ENCODE measurements around the gene SLC39A11. TPM values are rescaled to one million over a fixed set of nuclear protein-coding genes. Genes with fewer than 3 reads are reported as not detected.

SLC39A11 gene
- total RNA-seq, 3 donors from 2014 or later: 31.6 to 71.6 (median 51.6) TPM

GRCh38 chr17:72879877-72880276, 212.6 kb downstream of the SLC39A11 start:
- intact Hi-C loops (cut with DNase I, micrococcal nuclease): no loop called here
- ATAC-seq (no peak), DNase-seq (no peak)
- Histone ChIP-seq H3K4me3 (no peak overlapping the region), H3K36me3 (ENCODE audit: low read depth) (no peaks in the 10 kb centered on the region), H3K9me3 (peaks cover 43% of the 10 kb centered on the region), H3K4me1 (ENCODE audit: low read depth) (no peaks in the 10 kb centered on the region)
- TF ChIP-seq CTCF (IDR thresholded peaks at IDR 0.05): no peak

- H3K4me3 ChIP-seq: no peak overlapping the region
- intact Hi-C loops (cut with DNase I, micrococcal nuclease): no loop called here
- ATAC-seq (no peak), DNase-seq (no peak)
- no peaks in the 10 kb centered on the region for H3K4me1 ChIP-seq (ENCODE audit: low read depth)
- no peaks in the 10 kb centered on the region for H3K36me3 ChIP-seq (ENCODE audit: low read depth)
- H3K9me3 ChIP-seq: peaks cover 43% of the 10 kb centered on the region
- no peak for TF ChIP-seq CTCF (IDR thresholded peaks at IDR 0.05)
These were observed 213.4 kb downstream of the SLC39A11 start for GRCh38 chr17:72878975-72879660.

GRCh38 chr17:72877348-72877747, 215.1 kb downstream of the SLC39A11 start:
- Histone ChIP-seq H3K4me3 (no peak overlapping the region), H3K4me1 (ENCODE audit: low read depth) (no peaks in the 10 kb centered on the region), H3K36me3 (ENCODE audit: low read depth) (no peaks in the 10 kb centered on the region), H3K9me3 (peaks cover 43% of the 10 kb centered on the region)
- no peak for DNase-seq
- no peak for TF ChIP-seq CTCF (IDR thresholded peaks at IDR 0.05)
- ATAC-seq: no peak
- intact Hi-C loops (cut with DNase I, micrococcal nuclease): no loop called here

- H3K36me3 ChIP-seq (ENCODE audit: low read depth): no peaks in the 10 kb centered on the region
- H3K4me1 ChIP-seq (ENCODE audit: low read depth): no peaks in the 10 kb centered on the region
- H3K4me3 ChIP-seq: no peak overlapping the region
- no peak for TF ChIP-seq CTCF (IDR thresholded peaks at IDR 0.05)
- H3K9me3 ChIP-seq: peaks cover 43% of the 10 kb centered on the region
- no peak for DNase-seq
- intact Hi-C loops (cut with DNase I, micrococcal nuclease): no loop called here
- ATAC-seq: no peak
These were observed 216.1 kb downstream of the SLC39A11 start for GRCh38 chr17:72876413-72876812.

GRCh38 chr17:72875361-72875760, 217.1 kb downstream of the SLC39A11 start:
- Histone ChIP-seq H3K4me3 (no peak overlapping the region), H3K36me3 (ENCODE audit: low read depth) (no peaks in the 10 kb centered on the region), H3K4me1 (ENCODE audit: low read depth) (no peaks in the 10 kb centered on the region), H3K9me3 (peaks cover 35% of the 10 kb centered on the region)
- ATAC-seq: no peak
- TF ChIP-seq CTCF (IDR thresholded peaks at IDR 0.05): no peak
- intact Hi-C loops (cut with DNase I, micrococcal nuclease): no loop called here
- DNase-seq: no peak

- no peak for TF ChIP-seq CTCF (IDR thresholded peaks at IDR 0.05)
- H3K4me3 ChIP-seq: no peak overlapping the region
- intact Hi-C loops (cut with DNase I, micrococcal nuclease): no loop called here
- peaks cover 14% of the 10 kb centered on the region for H3K9me3 ChIP-seq
- ATAC-seq (no peak), DNase-seq (peak in 1 of 3 donors; percentile 7)
- H3K36me3 ChIP-seq (ENCODE audit: low read depth): no peaks in the 10 kb centered on the region
- H3K4me1 ChIP-seq (ENCODE audit: low read depth): no peaks in the 10 kb centered on the region
These were observed 220.1 kb downstream of the SLC39A11 start for GRCh38 chr17:72872396-72872795.
